SK-N-SH (cell line): ENCODE data around the gene USP15. TPM values are rescaled to one million over a fixed set of nuclear protein-coding genes. Genes with fewer than 3 reads are reported as not detected.

Experiments
- CTCF ChIA-PET: fragments of 300-600, 350-600 bp; formaldehyde crosslinking; extraction: SDS; loops from one replicate; lab custom pipeline; 2021; lab: Yijun Ruan, JAX
- POLR2A ChIA-PET: fragments of 350-600 bp; sonication (Branson Sonifier 250); formaldehyde crosslinking; extraction: SDS; loops from one replicate; lab custom pipeline; 2020; ENCODE audit warnings: antibody characterized with exemption, inconsistent platforms; lab: Yijun Ruan, JAX
- DNase-seq: peaks from one replicate; pipeline ENCODE4 v3.0.0; 2012
- H2AFZ ChIP-seq: fragments of 200-600 bp; sonication (generic); 2 replicates; pipeline ENCODE4 v1.8.1; 2016; ENCODE audit warnings: antibody characterized with exemption, mild to moderate bottlenecking, low read depth
- H3F3A ChIP-seq: fragments of 200-600 bp; sonication (generic); replicated peaks from 2 replicates; pipeline ENCODE3; 2016; ENCODE audit warnings: antibody characterized with exemption, mild to moderate bottlenecking; ENCODE audit not compliant: insufficient read depth
- H3K27ac ChIP-seq, 2 experiments: fragments of 200-500 bp in 1 of 2; fragments of 200-600 bp in 1 of 2; sonication (Bioruptor generic) in 1 of 2; sonication (generic), shearing (Covaris generic) in 1 of 2; 2 replicates each; pipeline versions ENCODE4 v1.5.1 to v1.6.1; 2014 to 2016; ENCODE audit warnings: low read depth in 2 of 2, inconsistent platforms in 1 of 2, low read length in 1 of 2, mild to moderate bottlenecking in 1 of 2, mixed read lengths in 1 of 2
- H3K27me3 ChIP-seq: fragments of 200-600 bp; sonication (generic), shearing (Covaris generic); 2 replicates; pipeline ENCODE4 v1.6.1; 2016; ENCODE audit warnings: mixed run types; ENCODE audit not compliant: insufficient read depth
- H3K36me3 ChIP-seq, 2 experiments: fragments of 200-500 bp in 1 of 2; fragments of 200-600 bp in 1 of 2; sonication (Bioruptor generic) in 1 of 2; sonication (generic) in 1 of 2; replicated peaks in 1 of 2; 2 replicates each; pipeline versions ENCODE3 to v1.5.1; 2014 to 2016; ENCODE audit warnings: low read length in 1 of 2, mild to moderate bottlenecking in 1 of 2; ENCODE audit not compliant: insufficient read depth in 2 of 2, control insufficient read depth in 1 of 2
- H3K4me1 ChIP-seq, 2 experiments: fragments of 200-500 bp in 1 of 2; fragments of 200-600 bp in 1 of 2; sonication (Bioruptor generic) in 1 of 2; sonication (generic), shearing (Covaris generic) in 1 of 2; 2 replicates each; pipeline versions ENCODE4 v1.5.1 to v1.6.1; 2014 to 2016; ENCODE audit warnings: low read depth in 1 of 2, low read length in 1 of 2, mixed run types in 1 of 2; ENCODE audit not compliant: insufficient read depth in 2 of 2, control insufficient read depth in 1 of 2
- H3K4me2 ChIP-seq: fragments of 200-600 bp; sonication (generic), shearing (Covaris generic); 2 replicates; pipeline ENCODE4 v1.6.1; 2017; ENCODE audit warnings: mixed run types
- H3K4me3 ChIP-seq, 2 experiments: fragments of 200-500 bp in 1 of 2; fragments of 200-600 bp in 1 of 2; sonication (Bioruptor generic) in 1 of 2; sonication (generic), shearing (Covaris generic) in 1 of 2; 2 replicates each; pipeline versions ENCODE4 v1.5.1 to v1.8.1; 2014 to 2016; ENCODE audit warnings: low read depth in 2 of 2, inconsistent platforms in 1 of 2, low read length in 1 of 2, mild to moderate bottlenecking in 1 of 2, mixed read lengths in 1 of 2, moderate library complexity in 1 of 2
- H3K79me2 ChIP-seq: fragments of 200-600 bp; sonication (generic); 2 replicates; pipeline ENCODE4 v1.8.1; 2017; ENCODE audit warnings: mild to moderate bottlenecking; ENCODE audit not compliant: insufficient read depth
- H3K9ac ChIP-seq: fragments of 200-600 bp; sonication (generic); 2 replicates; pipeline ENCODE4 v1.6.1; 2017; ENCODE audit warnings: mixed run types
- H3K9me2 ChIP-seq: fragments of 200-600 bp; sonication (generic); 2 replicates; pipeline ENCODE4 v1.6.1; 2017; ENCODE audit warnings: mixed run types
- H3K9me3 ChIP-seq: fragments of 200-600 bp; sonication (generic); 2 replicates; pipeline ENCODE4 v1.6.1; 2017; ENCODE audit warnings: mixed run types, mild to moderate bottlenecking, moderate library complexity
- H4K20me1 ChIP-seq: fragments of 200-600 bp; sonication (generic); 2 replicates; pipeline ENCODE4 v1.6.1; 2017; ENCODE audit warnings: mild to moderate bottlenecking, mixed run types; ENCODE audit not compliant: insufficient read depth
- CHD2 ChIP-seq: fragments of 150-350 bp; IDR thresholded peaks from 2 replicates; pipeline ENCODE4 v1.6.1; 2018; ENCODE audit warnings: low read length; ENCODE audit not compliant: partially characterized antibody
- EP300 ChIP-seq, 2 experiments: IDR thresholded peaks; 2 replicates each; pipeline versions ENCODE4 v1.4.0 to v1.6.1; 2012; ENCODE audit warnings: borderline replicate concordance in 1 of 2, low read depth in 1 of 2, low read length in 1 of 2
- FOSL2 ChIP-seq: IDR thresholded peaks from 2 replicates; pipeline ENCODE4 v1.4.0; 2012; ENCODE audit warnings: low read depth, mild to moderate bottlenecking, moderate library complexity, borderline replicate concordance
- FOXJ3 ChIP-seq: sonication (generic); formaldehyde crosslinking; IDR thresholded peaks from 2 replicates; pipeline ENCODE4 v1.5.1; 2020; ENCODE audit warnings: mild to moderate bottlenecking, missing genetic modification reagents
- GATA2 ChIP-seq: sonication (generic); formaldehyde crosslinking; IDR thresholded peaks from 2 replicates; pipeline ENCODE4 v1.5.0; 2020; ENCODE audit warnings: mild to moderate bottlenecking, missing genetic modification reagents
- JUND ChIP-seq: IDR thresholded peaks from 2 replicates; pipeline ENCODE4 v1.4.0; 2012
- NRF1 ChIP-seq: IDR thresholded peaks from 2 replicates; pipeline ENCODE4 v1.6.1; 2012; ENCODE audit warnings: low read depth, mild to moderate bottlenecking, low read length
- RAD21 ChIP-seq: IDR thresholded peaks from 2 replicates; pipeline ENCODE4 v1.6.1; 2012; ENCODE audit warnings: mild to moderate bottlenecking, low read length
- RCOR1 ChIP-seq: fragments of 150-350 bp; IDR thresholded peaks from 2 replicates; pipeline ENCODE4 v1.6.1; 2017; ENCODE audit warnings: antibody characterized with exemption, low read length
- RFX5 ChIP-seq: IDR thresholded peaks from 2 replicates; pipeline ENCODE4 v1.6.1; 2012; ENCODE audit warnings: mild to moderate bottlenecking, improper control_type of control experiment, low read length
- RXRA ChIP-seq: IDR thresholded peaks from 2 replicates; pipeline ENCODE4 v1.4.0; 2012; ENCODE audit warnings: low read depth, mild to moderate bottlenecking, borderline replicate concordance
- SIN3A ChIP-seq: IDR thresholded peaks from 2 replicates; pipeline ENCODE4 v1.6.1; 2012; ENCODE audit warnings: low read depth, mild to moderate bottlenecking, low read length, moderate library complexity, borderline replicate concordance
- TAF1 ChIP-seq: IDR thresholded peaks from 2 replicates; pipeline ENCODE4 v1.6.1; 2012; ENCODE audit warnings: low read depth, mild to moderate bottlenecking, low read length, moderate library complexity, borderline replicate concordance
- TEAD4 ChIP-seq: IDR thresholded peaks from 2 replicates; pipeline ENCODE4 v1.4.0; 2012; ENCODE audit warnings: mild to moderate bottlenecking, borderline replicate concordance; ENCODE audit not compliant: insufficient read depth
- WGBS: methylation state at CpG from one replicate; pipeline ENCODE4 v1.1.6; 2017; ENCODE audit warnings: low lambda C conversion rate; 5-methylcytosine and 5-hydroxymethylcytosine counted together
- polyA plus RNA-seq, 3 experiments: library from polyadenylated mRNA; depleted of rRNA; stranded (reverse); fragments of >200 nt; gene quantifications; 2 replicates each; pipeline ENCODE4 v1.2.3, GENCODE V29; 2012
- TF ChIP-seq, protein P1 (sequence below): IDR thresholded peaks from 2 replicates; pipeline ENCODE4 v1.4.0; 2012; ENCODE audit warnings: low read depth, borderline replicate concordance
- TF ChIP-seq, protein P2 (sequence below): IDR thresholded peaks from 2 replicates; pipeline ENCODE4 v1.4.0; 2012; ENCODE audit warnings: low read depth
- TF ChIP-seq, protein P3 (sequence below): IDR thresholded peaks from 2 replicates; pipeline ENCODE4; 2012
- TF ChIP-seq, protein P4 (sequence below): IDR thresholded peaks from 2 replicates; pipeline ENCODE4 v1.6.1; 2012; ENCODE audit warnings: mild to moderate bottlenecking, low read depth, low read length, moderate library complexity
- TF ChIP-seq, protein P5 (sequence below): fragments of 150-350 bp; IDR thresholded peaks from 2 replicates; pipeline ENCODE4 v1.6.1; 2016; ENCODE audit warnings: mild to moderate bottlenecking, low read depth, low read length

USP15 gene
- polyA plus RNA-seq, 1 of the 3 experiments (the other 2 are of a cell fraction): 13.2 TPM

DNA sequence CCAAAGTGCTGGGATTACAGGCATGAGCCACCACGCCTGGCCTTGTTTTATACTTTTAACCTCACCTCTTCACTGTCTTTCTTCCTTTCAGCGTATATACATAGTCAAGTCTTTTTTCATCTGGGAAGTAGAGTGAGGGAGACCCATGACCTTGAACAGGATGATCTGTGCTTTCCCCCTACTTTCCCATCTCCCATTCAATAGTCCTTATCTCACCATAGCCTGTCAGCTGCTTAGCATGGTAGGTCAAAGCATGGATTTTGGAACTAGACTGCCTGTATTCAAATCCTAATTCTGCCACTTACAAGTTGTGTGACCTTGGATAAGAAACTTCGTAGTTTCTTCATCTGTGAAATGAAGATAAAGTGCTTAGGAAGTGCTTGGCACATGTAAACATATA, 110.0 kb downstream of the USP15 start (continued):
- TF ChIP-seq EP300 (IDR thresholded peaks at IDR 0.05; ENCODE audit: borderline replicate concordance in 1 of 2, low read depth in 1 of 2, low read length in 1 of 2) (no peak), JUND (no peak), TEAD4 (no peak)
- TF ChIP-seq, protein P1, sequence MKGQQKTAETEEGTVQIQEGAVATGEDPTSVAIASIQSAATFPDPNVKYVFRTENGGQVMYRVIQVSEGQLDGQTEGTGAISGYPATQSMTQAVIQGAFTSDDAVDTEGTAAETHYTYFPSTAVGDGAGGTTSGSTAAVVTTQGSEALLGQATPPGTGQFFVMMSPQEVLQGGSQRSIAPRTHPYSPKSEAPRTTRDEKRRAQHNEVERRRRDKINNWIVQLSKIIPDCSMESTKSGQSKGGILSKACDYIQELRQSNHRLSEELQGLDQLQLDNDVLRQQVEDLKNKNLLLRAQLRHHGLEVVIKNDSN: no peak

DNA sequence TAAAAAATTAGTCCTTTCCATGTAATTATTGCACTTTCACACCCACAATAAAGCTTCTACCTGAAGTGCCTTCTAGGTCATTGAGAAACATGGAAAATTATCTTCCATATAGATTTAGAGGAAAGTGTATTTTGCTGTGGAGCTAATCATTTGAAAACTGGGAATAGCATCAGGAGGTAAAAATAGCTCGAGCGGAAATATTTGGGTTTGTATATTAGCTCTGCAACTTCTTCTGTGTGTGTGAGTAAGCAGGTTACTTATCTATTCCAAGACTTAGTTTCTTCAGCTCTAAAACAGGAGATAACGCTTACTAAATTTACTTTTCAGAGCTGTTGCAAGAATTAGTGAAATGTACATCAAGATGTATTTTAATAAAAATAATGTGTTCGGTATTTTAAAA, 111.5 kb downstream of the USP15 start:
- no peaks in the 10 kb centered on the region for H3K27me3 ChIP-seq
- peaks cover 9% of the 10 kb centered on the region for H3F3A ChIP-seq
- DNase-seq: no peak
- H3K4me2 ChIP-seq: no peak overlapping the region
- H4K20me1 ChIP-seq: no peaks in the 10 kb centered on the region
- no peak overlapping the region for H2AFZ ChIP-seq
- ChIA-PET CTCF (interaction anchor here (0.9 kb wide), 1 partner anchor 11 kb away, joined by 3 read pairs; no protein-coding TSS in a partner anchor), POLR2A (no interaction called here)
- 90% methylated on average over 4 of the region's 4 CpGs for WGBS
- 0 out of 4 replicates have a peak overlapping the region, but pooled peaks of 1 of the 2 experiments have one; percentile 0 for H3K27ac ChIP-seq
- TF ChIP-seq TEAD4 (no peak), FOXJ3 (no peak), FOSL2 (no peak), GATA2 (CRISPR knock-in tag) (no peak), SIN3A (no peak), CHD2 (no peak), RXRA (no peak), TAF1 (no peak), RAD21 (no peak), RFX5 (no peak), JUND (no peak), NRF1 (no peak), RCOR1 (no peak), EP300 (IDR thresholded peaks at IDR 0.05; ENCODE audit: borderline replicate concordance in 1 of 2, low read depth in 1 of 2, low read length in 1 of 2) (no peak)
- TF ChIP-seq, protein P2, sequence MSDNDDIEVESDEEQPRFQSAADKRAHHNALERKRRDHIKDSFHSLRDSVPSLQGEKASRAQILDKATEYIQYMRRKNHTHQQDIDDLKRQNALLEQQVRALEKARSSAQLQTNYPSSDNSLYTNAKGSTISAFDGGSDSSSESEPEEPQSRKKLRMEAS: no peak
- TF ChIP-seq, protein P3, sequence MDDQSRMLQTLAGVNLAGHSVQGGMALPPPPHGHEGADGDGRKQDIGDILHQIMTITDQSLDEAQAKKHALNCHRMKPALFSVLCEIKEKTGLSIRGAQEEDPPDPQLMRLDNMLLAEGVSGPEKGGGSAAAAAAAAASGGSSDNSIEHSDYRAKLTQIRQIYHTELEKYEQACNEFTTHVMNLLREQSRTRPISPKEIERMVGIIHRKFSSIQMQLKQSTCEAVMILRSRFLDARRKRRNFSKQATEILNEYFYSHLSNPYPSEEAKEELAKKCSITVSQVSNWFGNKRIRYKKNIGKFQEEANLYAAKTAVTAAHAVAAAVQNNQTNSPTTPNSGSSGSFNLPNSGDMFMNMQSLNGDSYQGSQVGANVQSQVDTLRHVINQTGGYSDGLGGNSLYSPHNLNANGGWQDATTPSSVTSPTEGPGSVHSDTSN: no peak
- TF ChIP-seq, protein P4, sequence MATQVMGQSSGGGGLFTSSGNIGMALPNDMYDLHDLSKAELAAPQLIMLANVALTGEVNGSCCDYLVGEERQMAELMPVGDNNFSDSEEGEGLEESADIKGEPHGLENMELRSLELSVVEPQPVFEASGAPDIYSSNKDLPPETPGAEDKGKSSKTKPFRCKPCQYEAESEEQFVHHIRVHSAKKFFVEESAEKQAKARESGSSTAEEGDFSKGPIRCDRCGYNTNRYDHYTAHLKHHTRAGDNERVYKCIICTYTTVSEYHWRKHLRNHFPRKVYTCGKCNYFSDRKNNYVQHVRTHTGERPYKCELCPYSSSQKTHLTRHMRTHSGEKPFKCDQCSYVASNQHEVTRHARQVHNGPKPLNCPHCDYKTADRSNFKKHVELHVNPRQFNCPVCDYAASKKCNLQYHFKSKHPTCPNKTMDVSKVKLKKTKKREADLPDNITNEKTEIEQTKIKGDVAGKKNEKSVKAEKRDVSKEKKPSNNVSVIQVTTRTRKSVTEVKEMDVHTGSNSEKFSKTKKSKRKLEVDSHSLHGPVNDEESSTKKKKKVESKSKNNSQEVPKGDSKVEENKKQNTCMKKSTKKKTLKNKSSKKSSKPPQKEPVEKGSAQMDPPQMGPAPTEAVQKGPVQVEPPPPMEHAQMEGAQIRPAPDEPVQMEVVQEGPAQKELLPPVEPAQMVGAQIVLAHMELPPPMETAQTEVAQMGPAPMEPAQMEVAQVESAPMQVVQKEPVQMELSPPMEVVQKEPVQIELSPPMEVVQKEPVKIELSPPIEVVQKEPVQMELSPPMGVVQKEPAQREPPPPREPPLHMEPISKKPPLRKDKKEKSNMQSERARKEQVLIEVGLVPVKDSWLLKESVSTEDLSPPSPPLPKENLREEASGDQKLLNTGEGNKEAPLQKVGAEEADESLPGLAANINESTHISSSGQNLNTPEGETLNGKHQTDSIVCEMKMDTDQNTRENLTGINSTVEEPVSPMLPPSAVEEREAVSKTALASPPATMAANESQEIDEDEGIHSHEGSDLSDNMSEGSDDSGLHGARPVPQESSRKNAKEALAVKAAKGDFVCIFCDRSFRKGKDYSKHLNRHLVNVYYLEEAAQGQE: no peak
- TF ChIP-seq, protein P1: no peak
- TF ChIP-seq, protein P5, sequence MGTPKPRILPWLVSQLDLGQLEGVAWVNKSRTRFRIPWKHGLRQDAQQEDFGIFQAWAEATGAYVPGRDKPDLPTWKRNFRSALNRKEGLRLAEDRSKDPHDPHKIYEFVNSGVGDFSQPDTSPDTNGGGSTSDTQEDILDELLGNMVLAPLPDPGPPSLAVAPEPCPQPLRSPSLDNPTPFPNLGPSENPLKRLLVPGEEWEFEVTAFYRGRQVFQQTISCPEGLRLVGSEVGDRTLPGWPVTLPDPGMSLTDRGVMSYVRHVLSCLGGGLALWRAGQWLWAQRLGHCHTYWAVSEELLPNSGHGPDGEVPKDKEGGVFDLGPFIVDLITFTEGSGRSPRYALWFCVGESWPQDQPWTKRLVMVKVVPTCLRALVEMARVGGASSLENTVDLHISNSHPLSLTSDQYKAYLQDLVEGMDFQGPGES: no peak
- peaks cover 18% of the 10 kb centered on the region for H3K79me2 ChIP-seq
- no peak overlapping the region for H3K9ac ChIP-seq
- peaks cover 0 to 3% of the 10 kb centered on the region in 2 experiments for H3K36me3 ChIP-seq
- no peaks in the 10 kb centered on the region for H3K9me3 ChIP-seq
- no peaks in the 10 kb centered on the region for H3K9me2 ChIP-seq
- peaks cover 0 to 17% of the 10 kb centered on the region in 2 experiments; a peak in 2 of 4 replicates for H3K4me1 ChIP-seq
- H3K4me3 ChIP-seq: no peak overlapping the region
